ENCODE results near the gene TMEM82.

Gene TMEM82

GRCh38 chr1:15740924-15741850 is 1.1 kb upstream of the TMEM82 start:
- peaks cover 4% of the 10 kb centered on the region for H3K4me1 ChIP-seq (ENCODE audit: control insufficient read depth, insufficient read depth, low read length)
- H3K27ac ChIP-seq (ENCODE audit: insufficient read depth, low read depth, low read length, poor library complexity, severe bottlenecking) = no peak overlapping the region
- H3K36me3 ChIP-seq (ENCODE audit: control insufficient read depth, insufficient read depth, low read length) = no peaks in the 10 kb centered on the region
- H3K4me3 ChIP-seq (ENCODE audit: insufficient read depth, low read depth, low read length) = no peak overlapping the region
- H3K9me3 ChIP-seq (ENCODE audit: control insufficient read depth, low read length) = no peaks in the 10 kb centered on the region
- WGBS, 2 experiments = 55 to 56% methylated on average over 27 of the region's 27 CpGs
- no peaks in the 10 kb centered on the region for H3K27me3 ChIP-seq (ENCODE audit: control insufficient read depth, insufficient read depth, low read length, poor library complexity, severe bottlenecking)

DNA sequence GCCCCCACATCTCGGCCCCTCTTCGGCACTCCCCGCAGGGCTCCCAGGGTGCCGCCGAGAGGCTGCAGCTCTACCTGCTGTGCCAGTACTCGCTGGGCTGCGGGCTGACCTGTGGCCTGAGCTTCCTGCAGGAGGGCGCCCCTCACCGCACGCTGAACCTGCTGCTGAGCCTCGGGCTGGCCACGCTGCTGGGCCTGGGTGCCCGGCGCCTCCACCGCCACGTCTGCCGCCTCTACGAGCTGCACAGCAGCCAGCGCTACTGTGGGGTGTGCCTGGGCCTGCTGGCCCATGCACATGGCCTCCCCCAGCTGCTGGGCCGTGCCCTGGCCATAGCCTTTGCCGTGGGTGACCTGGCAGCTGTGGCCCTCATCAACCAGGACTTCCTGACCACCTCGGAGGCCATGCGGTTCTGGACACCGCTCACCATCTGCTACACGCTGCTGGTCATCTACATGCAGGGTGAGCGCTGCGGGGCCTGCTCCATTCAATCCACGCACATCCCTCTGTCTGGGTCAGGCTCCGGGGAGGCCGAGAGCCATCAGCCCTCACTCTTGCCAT is 1.9 kb downstream of the TMEM82 start:
- Histone ChIP-seq H3K36me3 (ENCODE audit: control insufficient read depth, insufficient read depth, low read length) (no peaks in the 10 kb centered on the region), H3K27me3 (ENCODE audit: control insufficient read depth, insufficient read depth, low read length, poor library complexity, severe bottlenecking) (no peaks in the 10 kb centered on the region), H3K4me1 (ENCODE audit: control insufficient read depth, insufficient read depth, low read length) (no peaks in the 10 kb centered on the region), H3K9me3 (ENCODE audit: control insufficient read depth, low read length) (no peaks in the 10 kb centered on the region), H3K27ac (ENCODE audit: insufficient read depth, low read depth, low read length, poor library complexity, severe bottlenecking) (no peak overlapping the region), H3K4me3 (ENCODE audit: insufficient read depth, low read depth, low read length) (no peak overlapping the region)
- WGBS, 2 experiments = 88 to 90% methylated on average over 30 of the region's 30 CpGs

DNA sequence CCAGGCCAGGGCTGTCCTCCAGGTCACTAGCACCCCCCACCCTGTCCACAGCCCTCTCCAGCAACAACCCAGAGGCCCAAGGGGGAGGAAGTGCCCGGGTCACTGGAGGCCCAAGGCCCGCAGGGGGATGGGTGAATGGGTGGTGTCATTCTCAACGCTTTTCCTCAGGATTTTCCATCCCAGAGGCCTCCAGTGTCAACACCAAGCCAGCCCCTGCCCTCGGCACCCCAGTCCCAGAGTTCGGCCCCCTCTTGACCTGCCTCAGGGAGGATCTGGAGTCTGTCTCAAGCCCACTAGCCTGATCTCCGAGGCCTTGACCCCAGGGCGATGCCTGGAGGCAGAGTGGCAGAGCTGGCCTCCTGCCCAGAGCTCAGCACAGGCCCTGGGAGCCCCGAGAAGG is 5.1 kb downstream of the TMEM82 start:
- no peaks in the 10 kb centered on the region for H3K4me1 ChIP-seq (ENCODE audit: control insufficient read depth, insufficient read depth, low read length)
- H3K9me3 ChIP-seq (ENCODE audit: control insufficient read depth, low read length) = no peaks in the 10 kb centered on the region
- H3K36me3 ChIP-seq (ENCODE audit: control insufficient read depth, insufficient read depth, low read length) = no peaks in the 10 kb centered on the region
- 86 to 87% methylated on average over 8 of the region's 8 CpGs for WGBS, 2 experiments
- H3K27ac ChIP-seq (ENCODE audit: insufficient read depth, low read depth, low read length, poor library complexity, severe bottlenecking) = no peak overlapping the region
- H3K4me3 ChIP-seq (ENCODE audit: insufficient read depth, low read depth, low read length) = no peak overlapping the region
- H3K27me3 ChIP-seq (ENCODE audit: control insufficient read depth, insufficient read depth, low read length, poor library complexity, severe bottlenecking) = no peaks in the 10 kb centered on the region

GRCh38 chr1:15748264-15748663 is 6.0 kb downstream of the TMEM82 start:
- H3K27ac ChIP-seq (ENCODE audit: insufficient read depth, low read depth, low read length, poor library complexity, severe bottlenecking) = no peak overlapping the region
- no peaks in the 10 kb centered on the region for H3K4me1 ChIP-seq (ENCODE audit: control insufficient read depth, insufficient read depth, low read length)
- no peaks in the 10 kb centered on the region for H3K36me3 ChIP-seq (ENCODE audit: control insufficient read depth, insufficient read depth, low read length)
- no peak overlapping the region for H3K4me3 ChIP-seq (ENCODE audit: insufficient read depth, low read depth, low read length)
- no peaks in the 10 kb centered on the region for H3K27me3 ChIP-seq (ENCODE audit: control insufficient read depth, insufficient read depth, low read length, poor library complexity, severe bottlenecking)
- 91 to 94% methylated on average over 5 of the region's 5 CpGs for WGBS, 2 experiments
- H3K9me3 ChIP-seq (ENCODE audit: control insufficient read depth, low read length) = no peaks in the 10 kb centered on the region

DNA sequence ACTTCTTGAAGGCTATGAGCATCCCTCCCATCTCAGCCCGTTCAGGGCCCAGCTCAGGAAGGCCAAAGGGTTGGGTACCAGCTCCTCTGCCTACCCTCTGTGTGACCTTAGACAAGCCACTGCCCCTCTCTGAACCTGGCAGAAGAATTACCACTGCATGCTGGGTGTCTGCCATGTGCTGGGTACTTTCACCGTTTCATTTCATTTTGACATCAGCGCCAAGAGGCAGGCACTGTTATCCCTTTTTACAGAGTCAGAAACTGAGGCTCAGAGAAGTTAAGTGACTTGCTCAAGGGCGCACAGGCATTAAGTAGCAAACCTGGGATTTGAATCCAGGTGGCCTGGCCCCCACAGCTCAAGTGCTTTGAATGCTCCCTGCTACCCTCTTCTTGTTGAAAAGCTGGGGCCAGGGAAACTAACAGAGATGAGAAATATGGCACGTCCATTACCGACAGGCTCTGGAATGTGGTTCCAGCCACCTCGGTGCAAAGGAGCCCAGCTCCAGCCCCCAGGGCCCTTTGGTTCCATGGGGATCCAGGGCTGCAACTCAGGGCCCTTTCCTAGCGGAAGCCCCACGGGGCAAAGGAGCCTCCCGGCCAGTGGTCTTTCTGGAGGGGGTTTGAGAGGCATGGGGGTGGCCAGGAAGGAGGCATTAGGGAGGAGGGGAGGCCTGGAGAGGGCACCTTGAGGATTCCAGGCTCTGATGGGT is 6.5 kb downstream of the TMEM82 start:
- no peaks in the 10 kb centered on the region for H3K36me3 ChIP-seq (ENCODE audit: control insufficient read depth, insufficient read depth, low read length)
- H3K9me3 ChIP-seq (ENCODE audit: control insufficient read depth, low read length) = no peaks in the 10 kb centered on the region
- H3K4me3 ChIP-seq (ENCODE audit: insufficient read depth, low read depth, low read length) = no peak overlapping the region
- H3K27me3 ChIP-seq (ENCODE audit: control insufficient read depth, insufficient read depth, low read length, poor library complexity, severe bottlenecking) = no peaks in the 10 kb centered on the region
- H3K4me1 ChIP-seq (ENCODE audit: control insufficient read depth, insufficient read depth, low read length) = no peaks in the 10 kb centered on the region
- 90 to 93% methylated on average over 10 of the region's 10 CpGs for WGBS, 2 experiments
- H3K27ac ChIP-seq (ENCODE audit: insufficient read depth, low read depth, low read length, poor library complexity, severe bottlenecking) = no peak overlapping the region

GRCh38 chr1:15749399-15750291 is 7.3 kb downstream of the TMEM82 start:
- no peak overlapping the region for H3K27ac ChIP-seq (ENCODE audit: insufficient read depth, low read depth, low read length, poor library complexity, severe bottlenecking)
- no peaks in the 10 kb centered on the region for H3K9me3 ChIP-seq (ENCODE audit: control insufficient read depth, low read length)
- no peaks in the 10 kb centered on the region for H3K27me3 ChIP-seq (ENCODE audit: control insufficient read depth, insufficient read depth, low read length, poor library complexity, severe bottlenecking)
- no peaks in the 10 kb centered on the region for H3K4me1 ChIP-seq (ENCODE audit: control insufficient read depth, insufficient read depth, low read length)
- 81 to 82% methylated on average over 19 of the region's 19 CpGs for WGBS, 2 experiments
- no peaks in the 10 kb centered on the region for H3K36me3 ChIP-seq (ENCODE audit: control insufficient read depth, insufficient read depth, low read length)
- H3K4me3 ChIP-seq (ENCODE audit: insufficient read depth, low read depth, low read length) = no peak overlapping the region

GRCh38 chr1:15750924-15751323 is 8.6 kb downstream of the TMEM82 start:
- 79 to 91% methylated on average over 12 of the region's 12 CpGs for WGBS, 2 experiments
- peaks cover 5% of the 10 kb centered on the region for H3K4me1 ChIP-seq (ENCODE audit: control insufficient read depth, insufficient read depth, low read length)
- H3K36me3 ChIP-seq (ENCODE audit: control insufficient read depth, insufficient read depth, low read length) = no peaks in the 10 kb centered on the region
- H3K4me3 ChIP-seq (ENCODE audit: insufficient read depth, low read depth, low read length) = no peak overlapping the region
- H3K27ac ChIP-seq (ENCODE audit: insufficient read depth, low read depth, low read length, poor library complexity, severe bottlenecking) = no peak overlapping the region
- no peaks in the 10 kb centered on the region for H3K9me3 ChIP-seq (ENCODE audit: control insufficient read depth, low read length)
- no peaks in the 10 kb centered on the region for H3K27me3 ChIP-seq (ENCODE audit: control insufficient read depth, insufficient read depth, low read length, poor library complexity, severe bottlenecking)

DNA sequence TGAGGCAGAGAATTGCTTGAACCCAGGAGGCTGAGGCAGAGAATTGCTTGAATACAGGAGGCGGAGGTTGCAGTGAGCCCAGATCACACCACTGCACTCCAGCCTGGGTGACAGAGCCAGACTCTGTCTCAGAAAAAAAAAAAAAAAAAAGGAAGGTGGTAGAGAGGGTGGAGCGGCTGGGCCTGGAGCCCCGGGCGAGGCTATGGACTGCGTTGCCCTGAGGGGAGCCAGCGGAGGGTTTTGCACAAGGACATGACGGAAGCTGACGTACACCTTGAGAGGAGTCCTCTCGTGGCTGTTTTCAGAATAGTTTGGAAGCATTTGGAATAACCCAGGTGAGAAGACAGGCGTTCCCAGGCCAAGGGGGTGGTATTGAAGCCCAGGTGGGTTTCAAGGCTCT is 9.4 kb downstream of the TMEM82 start:
- peaks cover 12% of the 10 kb centered on the region for H3K4me1 ChIP-seq (ENCODE audit: control insufficient read depth, insufficient read depth, low read length)
- H3K27me3 ChIP-seq (ENCODE audit: control insufficient read depth, insufficient read depth, low read length, poor library complexity, severe bottlenecking) = peaks cover 7% of the 10 kb centered on the region
- H3K27ac ChIP-seq (ENCODE audit: insufficient read depth, low read depth, low read length, poor library complexity, severe bottlenecking) = no peak overlapping the region
- no peaks in the 10 kb centered on the region for H3K36me3 ChIP-seq (ENCODE audit: control insufficient read depth, insufficient read depth, low read length)
- WGBS, 2 experiments = 92% methylated on average over 10 of the region's 10 CpGs
- no peak overlapping the region for H3K4me3 ChIP-seq (ENCODE audit: insufficient read depth, low read depth, low read length)
- H3K9me3 ChIP-seq (ENCODE audit: control insufficient read depth, low read length) = no peaks in the 10 kb centered on the region

- Histone ChIP-seq H3K4me1 (ENCODE audit: control insufficient read depth, insufficient read depth, low read length) (peaks cover 20% of the 10 kb centered on the region), H3K9me3 (ENCODE audit: control insufficient read depth, low read length) (no peaks in the 10 kb centered on the region), H3K27ac (ENCODE audit: insufficient read depth, low read depth, low read length, poor library complexity, severe bottlenecking) (no peak overlapping the region), H3K27me3 (ENCODE audit: control insufficient read depth, insufficient read depth, low read length, poor library complexity, severe bottlenecking) (peaks cover 27% of the 10 kb centered on the region), H3K36me3 (ENCODE audit: control insufficient read depth, insufficient read depth, low read length) (no peaks in the 10 kb centered on the region), H3K4me3 (ENCODE audit: insufficient read depth, low read depth, low read length) (no peak overlapping the region)
- 91 to 95% methylated on average over 10 of the region's 10 CpGs for WGBS, 2 experiments
Measured at GRCh38 chr1:15753776-15754175, 11.5 kb downstream of the TMEM82 start.
